Subcutaneous adipose tissue (tissue), 4 donors: ENCODE data around the gene LAMB1. TPM values are rescaled to one million over a fixed set of nuclear protein-coding genes. Genes with fewer than 3 reads are reported as not detected.

Experiments used
- CTCF ChIP-seq: fragments of 450-650 bp; IDR thresholded peaks from one replicate; pipeline ENCODE4 v1.5.1; 2016; ENCODE audit warnings: low read depth, mild to moderate bottlenecking, control low read depth, antibody characterized with exemption, moderate library complexity
- total RNA-seq, 4 donors: library from RNA; depleted of rRNA; stranded (reverse); fragments of >200 nt; gene quantifications; one replicate each; pipeline ENCODE4 v1.1.0, GENCODE V29; 2016

The LAMB1 gene
- total RNA-seq, 4 donors from 2014 or later: 218 to 376 (median 309) TPM

DNA sequence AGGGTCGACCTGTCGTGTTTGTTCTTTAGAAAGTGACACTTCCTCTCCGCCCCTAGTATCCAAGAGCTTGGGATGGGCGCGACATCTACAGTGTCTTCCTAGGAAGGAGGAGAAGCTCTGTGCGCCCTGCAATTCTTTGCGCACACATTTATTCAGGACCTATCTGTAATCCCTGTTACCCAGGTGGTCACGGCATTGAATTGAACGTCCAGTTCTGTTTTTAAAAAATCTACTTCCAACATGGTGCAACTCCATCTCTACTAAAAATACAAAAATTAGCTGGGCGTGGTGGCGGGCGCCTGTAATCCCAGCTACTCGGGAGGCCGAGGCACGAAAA is 606 bp upstream of the LAMB1 start:
- TF ChIP-seq CTCF: no peak

DNA sequence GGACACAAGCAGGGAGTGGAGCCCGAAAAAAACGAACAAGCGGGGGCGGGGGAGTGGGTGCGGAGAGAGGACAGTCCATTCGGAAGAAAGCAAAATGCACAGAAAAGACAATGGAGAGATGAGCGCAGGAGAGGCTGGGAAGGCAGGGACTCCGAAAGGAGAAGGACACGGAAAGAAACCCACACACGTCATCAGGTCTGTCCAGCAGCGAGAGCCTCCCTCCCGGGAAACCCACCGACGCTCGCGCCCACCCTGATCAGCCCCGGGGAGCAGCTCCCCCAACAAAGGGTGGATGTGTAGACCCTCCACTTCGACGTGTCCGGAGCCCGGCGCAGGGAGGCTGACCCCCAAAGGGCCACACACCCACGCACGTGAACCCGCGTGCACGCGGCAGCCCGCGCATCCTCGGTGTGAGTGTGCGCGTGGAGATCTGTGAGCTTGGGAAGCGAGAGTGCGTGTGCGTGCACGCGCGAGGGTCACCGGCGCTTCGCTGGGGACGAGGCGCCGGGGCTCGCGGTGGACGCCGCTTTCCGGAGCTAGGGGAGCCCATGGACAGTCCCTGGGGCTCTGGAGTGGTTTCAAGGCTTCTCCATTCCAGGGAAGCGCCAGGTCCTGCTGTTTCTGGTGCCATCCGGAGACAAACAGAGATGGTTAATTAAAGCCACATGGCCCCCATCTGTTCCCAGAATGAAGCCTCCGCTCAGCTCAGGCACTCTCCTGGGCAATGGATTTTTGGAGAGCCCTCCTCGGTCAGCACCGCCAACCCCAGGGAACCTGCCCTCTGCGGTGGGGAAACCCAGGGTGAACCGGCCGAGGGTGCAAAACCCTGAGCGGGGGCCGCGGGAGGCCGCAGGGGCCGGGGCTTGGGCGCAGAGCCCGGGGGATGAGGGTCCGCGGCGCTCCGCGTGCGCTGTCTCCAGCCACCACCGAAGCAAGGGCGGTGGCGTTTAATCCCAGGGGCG is 916 bp downstream of the LAMB1 start:
- TF ChIP-seq CTCF: no peak

GRCh38 chr7:108000875-108001763 is 1.8 kb downstream of the LAMB1 start:
- no peak for TF ChIP-seq CTCF

GRCh38 chr7:107999779-108000560 is 3.0 kb downstream of the LAMB1 start:
- no peak for TF ChIP-seq CTCF

DNA sequence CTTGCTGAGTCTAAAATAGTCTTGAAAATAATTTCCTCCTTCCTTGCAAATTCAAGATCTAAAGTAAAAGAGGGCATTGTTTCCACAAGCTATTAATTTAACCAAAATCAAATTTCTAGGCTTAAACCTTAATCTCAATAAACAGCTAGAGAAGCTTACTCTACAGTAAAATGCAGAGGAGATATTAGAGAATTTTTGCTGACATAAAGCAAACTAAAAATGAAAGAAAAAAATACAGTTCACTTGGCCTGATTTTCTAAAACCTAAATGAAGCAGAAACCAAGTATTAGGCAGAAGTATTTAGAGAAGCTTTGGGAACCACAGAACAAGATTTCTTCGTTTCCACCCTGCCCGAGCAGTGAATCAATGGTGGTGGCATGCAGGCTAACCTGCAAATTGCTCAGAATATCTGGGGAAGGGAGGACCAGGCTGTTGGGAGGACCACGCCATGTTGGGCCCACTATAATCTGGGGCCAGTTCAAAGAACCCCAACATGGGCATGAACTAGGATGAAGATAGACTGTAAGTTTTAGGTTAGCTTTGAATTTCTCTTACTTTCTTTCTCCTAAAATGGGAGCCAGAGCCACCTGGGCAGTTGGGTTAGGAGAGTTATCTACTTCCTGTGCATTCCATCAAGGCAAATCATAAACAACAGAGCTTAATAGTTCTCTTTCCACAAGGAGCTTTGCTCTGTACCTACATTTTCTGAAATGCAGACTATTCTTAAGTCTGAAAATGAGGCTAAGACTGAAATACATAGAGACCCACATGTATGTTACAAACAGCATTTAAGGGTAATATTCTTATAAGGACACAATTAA is 4.1 kb downstream of the LAMB1 start:
- TF ChIP-seq CTCF: no peak

- no peak for TF ChIP-seq CTCF
These were observed 4.8 kb downstream of the LAMB1 start for GRCh38 chr7:107998150-107998549.
